PC-9 (cell line): Measurements from ENCODE around the gene CORIN.

Experiments used
- EZH2 ChIP-seq: fragments of 200-600 bp; sonication (generic); IDR thresholded peaks from 2 replicates; pipeline ENCODE4 v1.8.0; 2017; ENCODE audit warnings: antibody characterized with exemption, low read depth
- TF ChIP-seq, protein P1 (sequence below): fragments of 200-600 bp; sonication (generic); conservative IDR thresholded peaks from 2 replicates; pipeline ENCODE4 v1.6.1; 2017; ENCODE audit warnings: mixed run types, antibody characterized with exemption, mild to moderate bottlenecking, moderate library complexity

- TF ChIP-seq, protein P1, sequence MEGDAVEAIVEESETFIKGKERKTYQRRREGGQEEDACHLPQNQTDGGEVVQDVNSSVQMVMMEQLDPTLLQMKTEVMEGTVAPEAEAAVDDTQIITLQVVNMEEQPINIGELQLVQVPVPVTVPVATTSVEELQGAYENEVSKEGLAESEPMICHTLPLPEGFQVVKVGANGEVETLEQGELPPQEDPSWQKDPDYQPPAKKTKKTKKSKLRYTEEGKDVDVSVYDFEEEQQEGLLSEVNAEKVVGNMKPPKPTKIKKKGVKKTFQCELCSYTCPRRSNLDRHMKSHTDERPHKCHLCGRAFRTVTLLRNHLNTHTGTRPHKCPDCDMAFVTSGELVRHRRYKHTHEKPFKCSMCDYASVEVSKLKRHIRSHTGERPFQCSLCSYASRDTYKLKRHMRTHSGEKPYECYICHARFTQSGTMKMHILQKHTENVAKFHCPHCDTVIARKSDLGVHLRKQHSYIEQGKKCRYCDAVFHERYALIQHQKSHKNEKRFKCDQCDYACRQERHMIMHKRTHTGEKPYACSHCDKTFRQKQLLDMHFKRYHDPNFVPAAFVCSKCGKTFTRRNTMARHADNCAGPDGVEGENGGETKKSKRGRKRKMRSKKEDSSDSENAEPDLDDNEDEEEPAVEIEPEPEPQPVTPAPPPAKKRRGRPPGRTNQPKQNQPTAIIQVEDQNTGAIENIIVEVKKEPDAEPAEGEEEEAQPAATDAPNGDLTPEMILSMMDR, result no peak
- no peak for TF ChIP-seq EZH2
These were observed 18.7 kb downstream of the CORIN start for GRCh38 chr4:47819178-47819577.
